ENCODE results near the gene CLDN4. TPM values are rescaled to one million over a fixed set of nuclear protein-coding genes. Genes with fewer than 3 reads are reported as not detected.

The CLDN4 gene
- polyA plus RNA-seq, 1 donor (not counting 4 experiments of a cell fraction or from before 2014, with no cell fraction given) = 7.2 TPM

DNA sequence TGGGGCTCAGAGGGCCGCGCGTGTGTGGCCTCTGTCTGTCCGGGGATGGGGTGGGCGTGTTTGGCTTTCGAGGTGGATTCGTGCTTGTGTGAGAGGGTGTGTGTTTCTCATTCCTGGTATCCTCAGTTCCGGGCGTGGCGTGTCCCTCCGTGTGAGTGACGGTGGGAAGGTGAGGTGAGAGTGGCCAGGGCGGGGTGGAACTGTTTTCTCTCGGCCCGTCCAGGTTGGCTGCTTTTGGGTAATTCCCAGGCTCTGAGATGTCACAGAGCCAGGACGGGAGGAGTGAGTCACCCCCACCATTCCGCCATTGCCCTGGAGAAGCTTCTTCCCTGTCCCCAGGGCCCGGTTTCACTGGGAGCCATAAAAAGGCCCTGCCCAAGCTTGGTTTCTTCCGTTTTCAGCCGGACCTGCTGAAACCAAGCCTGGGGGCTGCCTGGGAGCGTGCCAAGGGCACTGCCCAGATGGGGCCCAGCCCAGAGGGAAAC lies 21.3 kb upstream of the CLDN4 start:
- TF ChIP-seq, protein P1, sequence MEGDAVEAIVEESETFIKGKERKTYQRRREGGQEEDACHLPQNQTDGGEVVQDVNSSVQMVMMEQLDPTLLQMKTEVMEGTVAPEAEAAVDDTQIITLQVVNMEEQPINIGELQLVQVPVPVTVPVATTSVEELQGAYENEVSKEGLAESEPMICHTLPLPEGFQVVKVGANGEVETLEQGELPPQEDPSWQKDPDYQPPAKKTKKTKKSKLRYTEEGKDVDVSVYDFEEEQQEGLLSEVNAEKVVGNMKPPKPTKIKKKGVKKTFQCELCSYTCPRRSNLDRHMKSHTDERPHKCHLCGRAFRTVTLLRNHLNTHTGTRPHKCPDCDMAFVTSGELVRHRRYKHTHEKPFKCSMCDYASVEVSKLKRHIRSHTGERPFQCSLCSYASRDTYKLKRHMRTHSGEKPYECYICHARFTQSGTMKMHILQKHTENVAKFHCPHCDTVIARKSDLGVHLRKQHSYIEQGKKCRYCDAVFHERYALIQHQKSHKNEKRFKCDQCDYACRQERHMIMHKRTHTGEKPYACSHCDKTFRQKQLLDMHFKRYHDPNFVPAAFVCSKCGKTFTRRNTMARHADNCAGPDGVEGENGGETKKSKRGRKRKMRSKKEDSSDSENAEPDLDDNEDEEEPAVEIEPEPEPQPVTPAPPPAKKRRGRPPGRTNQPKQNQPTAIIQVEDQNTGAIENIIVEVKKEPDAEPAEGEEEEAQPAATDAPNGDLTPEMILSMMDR (optimal IDR thresholded peaks at IDR 0.05 in 1 of 3, IDR thresholded peaks at IDR 0.05 in 1 of 3, conservative IDR thresholded peaks at IDR 0.05 in 1 of 3; ENCODE audit: extremely low read depth in 1 of 3, insufficient read depth in 2 of 3, low read length in 3 of 3) = no peak
- TF ChIP-seq EZH2 (IDR thresholded peaks at IDR 0.05; ENCODE audit: low read length) = no peak
- no peaks in the 10 kb centered on the region for H3K9me1 ChIP-seq (ENCODE audit: control insufficient read depth, extremely low read depth, insufficient read depth, low read length)
- dilution Hi-C loops (cut with MboI; ENCODE audit: extremely low pct_ligation_motif_present, low sequenced_read_pairs) = no loop called here
- H2AFZ ChIP-seq (ENCODE audit: control insufficient read depth, low read length) = peak overlapping the region; percentile 84
- no peak for FAIRE-seq
- peak overlapping the region; percentile 51 for H3K4me2 ChIP-seq (ENCODE audit: control insufficient read depth, extremely low read depth, insufficient read depth, low read depth, low read length)
- no peak for DNase-seq (ENCODE audit: low read depth, low spot score)
- H3K4me1 ChIP-seq (ENCODE audit: control insufficient read depth, extremely low read depth, insufficient read depth, low read length) = peaks cover 6% of the 10 kb centered on the region
- H3K4me3 ChIP-seq (ENCODE audit: control insufficient read depth in 2 of 3, extremely low read depth in 1 of 3, insufficient read depth in 2 of 3, low read depth in 1 of 3, low read length in 3 of 3) = no peak overlapping the region
- H3K9me3 ChIP-seq (ENCODE audit: control insufficient read depth, low read depth, low read length) = no peaks in the 10 kb centered on the region
- H3K36me3 ChIP-seq (ENCODE audit: control insufficient read depth in 2 of 2, extremely low read depth in 1 of 2, insufficient read depth in 2 of 2, low read length in 2 of 2) = no peaks in the 10 kb centered on the region
- no peak overlapping the region for H3K9ac ChIP-seq (ENCODE audit: control insufficient read depth, extremely low read depth, insufficient read depth, low read length)
- H3K27me3 ChIP-seq (ENCODE audit: control insufficient read depth, extremely low read depth, insufficient read depth, low read length) = no peaks in the 10 kb centered on the region
- H4K20me1 ChIP-seq (ENCODE audit: control insufficient read depth, extremely low read depth, insufficient read depth, low read length) = no peaks in the 10 kb centered on the region
- H3K79me2 ChIP-seq (ENCODE audit: control insufficient read depth, insufficient read depth, low read length) = no peaks in the 10 kb centered on the region
- H3K27ac ChIP-seq (ENCODE audit: control insufficient read depth, insufficient read depth, low read length) = no peak overlapping the region

DNA sequence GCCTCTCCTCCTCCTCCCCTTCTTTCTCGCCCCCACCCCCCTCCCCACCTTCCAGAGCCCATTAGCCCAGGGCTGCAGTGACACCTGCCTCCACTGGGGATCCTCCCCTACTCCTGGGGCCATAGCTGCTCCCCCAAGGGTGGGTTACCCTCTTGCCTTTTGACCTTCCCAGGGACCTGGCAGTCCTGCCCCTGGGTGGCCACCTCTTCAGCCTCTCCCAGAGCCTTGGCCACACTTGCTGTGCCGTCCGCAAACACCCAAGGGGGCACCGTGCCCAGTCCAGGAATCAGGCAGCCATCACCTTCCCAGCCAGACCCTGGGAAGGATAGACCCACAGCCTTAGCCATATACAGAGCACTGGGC lies 19.8 kb upstream of the CLDN4 start:
- Histone ChIP-seq H3K79me2 (ENCODE audit: control insufficient read depth, insufficient read depth, low read length) (no peaks in the 10 kb centered on the region), H4K20me1 (ENCODE audit: control insufficient read depth, extremely low read depth, insufficient read depth, low read length) (no peaks in the 10 kb centered on the region), H3K36me3 (ENCODE audit: control insufficient read depth in 2 of 2, extremely low read depth in 1 of 2, insufficient read depth in 2 of 2, low read length in 2 of 2) (no peaks in the 10 kb centered on the region), H2AFZ (ENCODE audit: control insufficient read depth, low read length) (no peak overlapping the region), H3K9ac (ENCODE audit: control insufficient read depth, extremely low read depth, insufficient read depth, low read length) (no peak overlapping the region), H3K4me3 (ENCODE audit: control insufficient read depth in 2 of 3, extremely low read depth in 1 of 3, insufficient read depth in 2 of 3, low read depth in 1 of 3, low read length in 3 of 3) (no peak overlapping the region), H3K27ac (ENCODE audit: control insufficient read depth, insufficient read depth, low read length) (no peak overlapping the region), H3K9me1 (ENCODE audit: control insufficient read depth, extremely low read depth, insufficient read depth, low read length) (no peaks in the 10 kb centered on the region), H3K4me2 (ENCODE audit: control insufficient read depth, extremely low read depth, insufficient read depth, low read depth, low read length) (no peak overlapping the region), H3K4me1 (ENCODE audit: control insufficient read depth, extremely low read depth, insufficient read depth, low read length) (peaks cover 6% of the 10 kb centered on the region), H3K9me3 (ENCODE audit: control insufficient read depth, low read depth, low read length) (no peaks in the 10 kb centered on the region), H3K27me3 (ENCODE audit: control insufficient read depth, extremely low read depth, insufficient read depth, low read length) (no peaks in the 10 kb centered on the region)
- no peak for DNase-seq (ENCODE audit: low read depth, low spot score)
- dilution Hi-C loops (cut with MboI; ENCODE audit: extremely low pct_ligation_motif_present, low sequenced_read_pairs) = no loop called here
- FAIRE-seq = no peak
- no peak for TF ChIP-seq EZH2 (IDR thresholded peaks at IDR 0.05; ENCODE audit: low read length)
- TF ChIP-seq, protein P1 (optimal IDR thresholded peaks at IDR 0.05 in 1 of 3, IDR thresholded peaks at IDR 0.05 in 1 of 3, conservative IDR thresholded peaks at IDR 0.05 in 1 of 3; ENCODE audit: extremely low read depth in 1 of 3, insufficient read depth in 2 of 3, low read length in 3 of 3) = no peak
